HG03575 (cell line): ENCODE measurements around the gene HOXA4.

ENCODE experiments used
- ATAC-seq: cut with Tn5 transposase; IDR thresholded peaks from one replicate; pipeline ENCODE4 v1.9.1; 2021; ENCODE audit not compliant: unreplicated experiment, insufficient number of reproducible peaks, low FRiP score; ENCODE audit errors: extremely low read depth

HOXA4 gene

GRCh38 chr7:27170426-27171324 lies 40.1 kb upstream of the HOXA4 start:
- ATAC-seq: no peak

GRCh38 chr7:27169658-27170425 lies 39.3 kb upstream of the HOXA4 start:
- ATAC-seq: no peak

GRCh38 chr7:27168265-27168947 lies 37.8 kb upstream of the HOXA4 start:
- no peak for ATAC-seq

- no peak for ATAC-seq
Observed at GRCh38 chr7:27167916-27168264, 37.3 kb upstream of the HOXA4 start.

GRCh38 chr7:27166531-27167505 lies 36.3 kb upstream of the HOXA4 start:
- ATAC-seq: no peak

GRCh38 chr7:27165996-27166530 lies 35.5 kb upstream of the HOXA4 start:
- no peak for ATAC-seq

- ATAC-seq: no peak
Observed at GRCh38 chr7:27165089-27165995, 34.8 kb upstream of the HOXA4 start, which contains the start of gene HOXA9. Gene HOXA9 (minus strand): TSS chr7:27165537. CDS start chr7:27165457, 80 bp downstream.

GRCh38 chr7:27164367-27165088 lies 34.0 kb upstream of the HOXA4 start:
- no peak for ATAC-seq

- ATAC-seq: no peak
Observed at GRCh38 chr7:27164045-27164366, 33.4 kb upstream of the HOXA4 start.

GRCh38 chr7:27163288-27164044 lies 32.9 kb upstream of the HOXA4 start:
- no peak for ATAC-seq

GRCh38 chr7:27162561-27163287 lies 32.2 kb upstream of the HOXA4 start:
- ATAC-seq: no peak

- ATAC-seq: no peak
Observed at GRCh38 chr7:27161721-27162560, 31.4 kb upstream of the HOXA4 start.

- ATAC-seq: no peak
Observed at GRCh38 chr7:27161214-27161720, 30.7 kb upstream of the HOXA4 start.

GRCh38 chr7:27160546-27161213 lies 30.1 kb upstream of the HOXA4 start:
- no peak for ATAC-seq
